HCT116 (cell line): ENCODE data around the gene YARS2. TPM values are rescaled to one million over a fixed set of nuclear protein-coding genes. Genes with fewer than 3 reads are reported as not detected.

Experiments
- ATAC-seq: fragments of 200-7000 bp; cut with Tn5 transposase; 2 replicates; pipeline ENCODE4 v1.9.1; 2020; ENCODE audit warnings: mild to moderate bottlenecking, moderate library complexity
- BruUV-seq: library from RNA; stranded (reverse); fragments of 400-500 nt; replicated peaks from 2 replicates; lab custom pipeline; 2021; lab: Mats Ljungman, UMichigan
- CTCF ChIA-PET: fragments of 300-600 bp; sonication (Branson Sonifier 250); formaldehyde crosslinking; loops from one replicate; lab custom pipeline; 2021; ENCODE audit warnings: antibody characterized with exemption; lab: Charles Lee
- POLR2A ChIA-PET: fragments of 300-600, 350-600 bp; sonication (Branson Sonifier 250); formaldehyde crosslinking; loops from one replicate; lab custom pipeline; 2021; ENCODE audit warnings: antibody characterized with exemption; lab: Charles Lee
- RAD21 ChIA-PET, 2 experiments: fragments of 300-600 bp; sonication (Branson Sonifier 250); formaldehyde crosslinking; loops; one replicate each; lab custom pipeline; 2023; ENCODE audit warnings: low total read pairs in 2 of 2; ENCODE audit not compliant: uncharacterized antibody in 2 of 2, unreplicated experiment in 2 of 2, low non-redundant PET in 1 of 2; lab: Charles Lee
- DNase-seq: peaks from one replicate; pipeline ENCODE4 v3.0.0-alpha.2; 2010; ENCODE audit warnings: low read depth, low spot score
- H2AFZ ChIP-seq: fragments of 200-600 bp; shearing (Covaris generic), sonication (generic); 2 replicates; pipeline ENCODE4 v1.6.1; 2017; ENCODE audit warnings: low read depth, mixed run types, mixed read lengths, antibody characterized with exemption, low read length; ENCODE audit not compliant: poor library complexity, severe bottlenecking
- H3K27ac ChIP-seq: 2 replicates; pipeline ENCODE4 v1.5.1; 2012; ENCODE audit warnings: low read depth, low read length
- H3K27me3 ChIP-seq: fragments of 200-600 bp; sonication (generic); 2 replicates; pipeline ENCODE4 v1.6.1; 2016; ENCODE audit warnings: mixed run types, low read length, mixed read lengths; ENCODE audit not compliant: insufficient read depth
- H3K36me3 ChIP-seq, 2 experiments: fragments of 200-500 bp in 1 of 2; fragments of 200-600 bp in 1 of 2; sonication (Bioruptor generic) in 1 of 2; sonication (generic) in 1 of 2; 2 replicates each; pipeline versions ENCODE4 v1.5.1 to v1.6.1; 2014 to 2016; ENCODE audit warnings: low read length in 2 of 2, inconsistent platforms in 1 of 2, mixed read lengths in 1 of 2, mixed run types in 1 of 2; ENCODE audit not compliant: insufficient read depth in 2 of 2, control insufficient read depth in 1 of 2
- H3K4me1 ChIP-seq, 2 experiments: fragments of 200-600 bp in 1 of 2; sonication (generic) in 1 of 2; 2 replicates each; pipeline versions ENCODE4 v1.5.1 to v1.6.1; 2012 to 2017; ENCODE audit warnings: low read length in 2 of 2, inconsistent platforms in 1 of 2, mild to moderate bottlenecking in 1 of 2, mixed read lengths in 1 of 2, mixed run types in 1 of 2, moderate library complexity in 1 of 2; ENCODE audit not compliant: insufficient read depth in 2 of 2, control insufficient read depth in 1 of 2
- H3K4me2 ChIP-seq: fragments of 200-600 bp; sonication (generic); 2 replicates; pipeline ENCODE4 v1.6.1; 2017; ENCODE audit warnings: mixed run types, low read length, mixed read lengths
- H3K4me3 ChIP-seq, 2 experiments: fragments of 200-600 bp in 1 of 2; sonication (generic) in 1 of 2; replicated peaks in 1 of 2; 2 replicates each; pipeline ENCODE4 v1.5.1; 2011 to 2016; ENCODE audit warnings: low read length in 2 of 2, control low read depth in 1 of 2, low read depth in 1 of 2, mild to moderate bottlenecking in 1 of 2, mixed read lengths in 1 of 2, mixed run types in 1 of 2
- H3K79me2 ChIP-seq: fragments of 200-600 bp; sonication (generic); 2 replicates; pipeline ENCODE4 v1.6.1; 2017; ENCODE audit warnings: mild to moderate bottlenecking, mixed run types, low read length, moderate library complexity, mixed read lengths; ENCODE audit not compliant: insufficient read depth
- H3K9ac ChIP-seq: fragments of 200-600 bp; sonication (generic); 2 replicates; pipeline ENCODE4 v1.6.1; 2016; ENCODE audit warnings: low read length, mixed read lengths
- H3K9me2 ChIP-seq: fragments of 200-600 bp; sonication (generic), shearing (Covaris generic); 2 replicates; pipeline ENCODE4 v1.6.1; 2017; ENCODE audit warnings: mixed run types, mild to moderate bottlenecking, moderate library complexity; ENCODE audit not compliant: insufficient read depth
- H3K9me3 ChIP-seq, 2 experiments: fragments of 200-500 bp in 1 of 2; fragments of 200-600 bp in 1 of 2; sonication (Bioruptor generic) in 1 of 2; sonication (generic) in 1 of 2; 2 replicates each; pipeline ENCODE4 v1.6.1; 2014 to 2017; ENCODE audit warnings: low read length in 2 of 2, mixed read lengths in 2 of 2, inconsistent platforms in 1 of 2, low read depth in 1 of 2, mild to moderate bottlenecking in 1 of 2, mixed run types in 1 of 2, moderate library complexity in 1 of 2; ENCODE audit not compliant: control insufficient read depth in 1 of 2, insufficient read depth in 1 of 2
- H4K20me1 ChIP-seq: fragments of 200-600 bp; sonication (generic), shearing (Covaris generic); 2 replicates; pipeline ENCODE4 v1.6.1; 2017; ENCODE audit warnings: mixed run types, mild to moderate bottlenecking, moderate library complexity; ENCODE audit not compliant: insufficient read depth
- CEBPB ChIP-seq: IDR thresholded peaks from 2 replicates; pipeline ENCODE4 v1.6.1; 2012; ENCODE audit warnings: low read depth
- EGR1 ChIP-seq: IDR thresholded peaks from 2 replicates; pipeline ENCODE4 v1.6.1; 2012; ENCODE audit warnings: low read depth
- ELF1 ChIP-seq: IDR thresholded peaks from 2 replicates; pipeline ENCODE4 v1.6.1; 2012; ENCODE audit warnings: low read depth, borderline replicate concordance
- EZH2 ChIP-seq: fragments of 200-600 bp; sonication (generic); IDR thresholded peaks from 2 replicates; pipeline ENCODE4 v1.6.1; 2017; ENCODE audit warnings: antibody characterized with exemption, mixed run types
- EZH2phosphoT487 ChIP-seq: fragments of 200-600 bp; IDR thresholded peaks from 2 replicates; pipeline ENCODE4 v1.6.1; 2018; ENCODE audit warnings: antibody characterized with exemption, borderline replicate concordance
- RAD21 ChIP-seq: IDR thresholded peaks from 2 replicates; pipeline ENCODE4 v1.6.1; 2012; ENCODE audit warnings: low read depth, mild to moderate bottlenecking
- TCF7L2 ChIP-seq: IDR thresholded peaks from 2 replicates; pipeline ENCODE4 v1.7.0; 2011; ENCODE audit warnings: borderline replicate concordance, inconsistent platforms; ENCODE audit not compliant: insufficient read depth, insufficient read length; ENCODE audit errors: extremely low read depth
- intact Hi-C: fragments of 100-400 bp; cut with micrococcal nuclease; formaldehyde crosslinking; loops from 2 replicates; pipeline ENCODE4 v1.10.0; 2022
- total RNA-seq: library from RNA; stranded (reverse); gene quantifications from one replicate; pipeline ENCODE4 v1.2.1, GENCODE V29; 2021; ENCODE audit not compliant: unreplicated experiment
- TF ChIP-seq, protein P1 (sequence below): IDR thresholded peaks from 2 replicates; pipeline ENCODE4 v1.6.1; 2012
- TF ChIP-seq, protein P2 (sequence below): IDR thresholded peaks from 2 replicates; pipeline ENCODE4 v1.6.1; 2012; ENCODE audit warnings: low read depth
- TF ChIP-seq, protein P3 (sequence below): IDR thresholded peaks from 2 replicates; pipeline ENCODE4 v1.6.1; 2012

The YARS2 gene
- total RNA-seq, 1 experiment from 2014 or later, result 26.7 TPM

DNA sequence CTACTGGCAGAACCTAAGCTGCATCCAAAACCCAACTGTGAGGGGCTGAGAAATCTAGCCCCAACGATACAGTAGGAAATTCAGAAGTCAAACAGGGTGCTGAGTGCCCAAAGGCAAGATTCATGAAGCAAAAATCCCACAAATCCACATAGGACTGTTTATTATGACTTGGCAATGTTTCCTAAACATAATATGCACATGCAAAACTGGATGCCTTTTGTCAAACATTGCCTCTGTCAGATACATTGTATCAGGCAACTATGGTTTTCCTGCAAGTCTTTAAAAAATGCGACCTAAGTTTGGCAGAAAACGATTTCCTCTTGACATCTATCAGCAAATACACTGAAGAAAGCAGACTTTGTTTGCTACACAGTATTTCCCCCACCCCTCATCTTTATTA, 27.3 kb upstream of the YARS2 start:
- RAD21 ChIA-PET, result no interaction called here
- POLR2A ChIA-PET, result no interaction called here
- Histone ChIP-seq H3K4me2 (no peak overlapping the region), H3K4me1 (no peaks in the 10 kb centered on the region), H3K9me2 (no peaks in the 10 kb centered on the region), H3K36me3 (no peaks in the 10 kb centered on the region), H3K27ac (no peak overlapping the region), H3K4me3 (no peak overlapping the region), H2AFZ (no peak overlapping the region), H3K9me3 (no peaks in the 10 kb centered on the region), H3K79me2 (no peaks in the 10 kb centered on the region), H3K27me3 (no peaks in the 10 kb centered on the region), H4K20me1 (no peaks in the 10 kb centered on the region), H3K9ac (no peak overlapping the region)
- no TSS peak for BruUV-seq
- no peak for TF ChIP-seq EZH2phosphoT487
- TF ChIP-seq, protein P1, sequence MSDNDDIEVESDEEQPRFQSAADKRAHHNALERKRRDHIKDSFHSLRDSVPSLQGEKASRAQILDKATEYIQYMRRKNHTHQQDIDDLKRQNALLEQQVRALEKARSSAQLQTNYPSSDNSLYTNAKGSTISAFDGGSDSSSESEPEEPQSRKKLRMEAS, result no peak
- TF ChIP-seq ELF1, result no peak
- TF ChIP-seq EZH2, result no peak
- TF ChIP-seq TCF7L2, result no peak
- DNase-seq, result no peak
- intact Hi-C loops, result no loop called here
- ATAC-seq, result no peak
- CTCF ChIA-PET, result no interaction called here

DNA sequence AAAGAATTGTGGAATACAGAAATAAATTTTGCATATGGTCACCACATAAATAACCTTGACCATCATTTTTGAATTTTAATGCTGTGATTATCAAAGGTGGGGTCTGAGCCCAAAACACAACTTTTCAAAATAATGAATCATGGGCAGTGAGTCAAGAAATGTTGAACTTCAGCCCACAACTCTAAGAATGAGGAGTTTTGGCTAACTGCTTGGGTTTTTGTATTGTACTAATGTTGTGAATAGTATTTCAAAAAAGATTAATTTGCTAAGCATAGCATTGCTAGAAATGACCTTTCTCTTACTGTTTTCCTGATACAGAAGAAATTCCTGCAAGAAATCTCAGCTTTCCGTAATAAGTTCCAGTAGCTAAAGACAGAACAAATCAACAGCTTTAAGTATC, 24.4 kb upstream of the YARS2 start:
- DNase-seq (no peak), ATAC-seq (no peak)
- Histone ChIP-seq H3K9me3 (no peaks in the 10 kb centered on the region), H3K27me3 (no peaks in the 10 kb centered on the region), H3K79me2 (no peaks in the 10 kb centered on the region), H3K4me1 (no peaks in the 10 kb centered on the region), H3K9ac (no peak overlapping the region), H3K4me2 (no peak overlapping the region), H3K9me2 (no peaks in the 10 kb centered on the region), H3K4me3 (no peak overlapping the region), H2AFZ (no peak overlapping the region), H3K27ac (no peak overlapping the region), H4K20me1 (no peaks in the 10 kb centered on the region), H3K36me3 (no peaks in the 10 kb centered on the region)
- no TSS peak for BruUV-seq
- RAD21 ChIA-PET, result no interaction called here
- POLR2A ChIA-PET, result no interaction called here
- intact Hi-C loops, result no loop called here
- no peak for TF ChIP-seq CEBPB
- TF ChIP-seq RAD21, result no peak
- no peak for TF ChIP-seq EGR1
- TF ChIP-seq, protein P2, sequence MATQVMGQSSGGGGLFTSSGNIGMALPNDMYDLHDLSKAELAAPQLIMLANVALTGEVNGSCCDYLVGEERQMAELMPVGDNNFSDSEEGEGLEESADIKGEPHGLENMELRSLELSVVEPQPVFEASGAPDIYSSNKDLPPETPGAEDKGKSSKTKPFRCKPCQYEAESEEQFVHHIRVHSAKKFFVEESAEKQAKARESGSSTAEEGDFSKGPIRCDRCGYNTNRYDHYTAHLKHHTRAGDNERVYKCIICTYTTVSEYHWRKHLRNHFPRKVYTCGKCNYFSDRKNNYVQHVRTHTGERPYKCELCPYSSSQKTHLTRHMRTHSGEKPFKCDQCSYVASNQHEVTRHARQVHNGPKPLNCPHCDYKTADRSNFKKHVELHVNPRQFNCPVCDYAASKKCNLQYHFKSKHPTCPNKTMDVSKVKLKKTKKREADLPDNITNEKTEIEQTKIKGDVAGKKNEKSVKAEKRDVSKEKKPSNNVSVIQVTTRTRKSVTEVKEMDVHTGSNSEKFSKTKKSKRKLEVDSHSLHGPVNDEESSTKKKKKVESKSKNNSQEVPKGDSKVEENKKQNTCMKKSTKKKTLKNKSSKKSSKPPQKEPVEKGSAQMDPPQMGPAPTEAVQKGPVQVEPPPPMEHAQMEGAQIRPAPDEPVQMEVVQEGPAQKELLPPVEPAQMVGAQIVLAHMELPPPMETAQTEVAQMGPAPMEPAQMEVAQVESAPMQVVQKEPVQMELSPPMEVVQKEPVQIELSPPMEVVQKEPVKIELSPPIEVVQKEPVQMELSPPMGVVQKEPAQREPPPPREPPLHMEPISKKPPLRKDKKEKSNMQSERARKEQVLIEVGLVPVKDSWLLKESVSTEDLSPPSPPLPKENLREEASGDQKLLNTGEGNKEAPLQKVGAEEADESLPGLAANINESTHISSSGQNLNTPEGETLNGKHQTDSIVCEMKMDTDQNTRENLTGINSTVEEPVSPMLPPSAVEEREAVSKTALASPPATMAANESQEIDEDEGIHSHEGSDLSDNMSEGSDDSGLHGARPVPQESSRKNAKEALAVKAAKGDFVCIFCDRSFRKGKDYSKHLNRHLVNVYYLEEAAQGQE, result no peak
- TF ChIP-seq, protein P3, sequence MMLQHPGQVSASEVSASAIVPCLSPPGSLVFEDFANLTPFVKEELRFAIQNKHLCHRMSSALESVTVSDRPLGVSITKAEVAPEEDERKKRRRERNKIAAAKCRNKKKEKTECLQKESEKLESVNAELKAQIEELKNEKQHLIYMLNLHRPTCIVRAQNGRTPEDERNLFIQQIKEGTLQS, result no peak
- TF ChIP-seq EZH2phosphoT487, result no peak
- CTCF ChIA-PET, result no interaction called here
